ENCODE measurements around the gene SYCP1. TPM values are rescaled to one million over a fixed set of nuclear protein-coding genes. Genes with fewer than 3 reads are reported as not detected.

Gene SYCP1, protein sequence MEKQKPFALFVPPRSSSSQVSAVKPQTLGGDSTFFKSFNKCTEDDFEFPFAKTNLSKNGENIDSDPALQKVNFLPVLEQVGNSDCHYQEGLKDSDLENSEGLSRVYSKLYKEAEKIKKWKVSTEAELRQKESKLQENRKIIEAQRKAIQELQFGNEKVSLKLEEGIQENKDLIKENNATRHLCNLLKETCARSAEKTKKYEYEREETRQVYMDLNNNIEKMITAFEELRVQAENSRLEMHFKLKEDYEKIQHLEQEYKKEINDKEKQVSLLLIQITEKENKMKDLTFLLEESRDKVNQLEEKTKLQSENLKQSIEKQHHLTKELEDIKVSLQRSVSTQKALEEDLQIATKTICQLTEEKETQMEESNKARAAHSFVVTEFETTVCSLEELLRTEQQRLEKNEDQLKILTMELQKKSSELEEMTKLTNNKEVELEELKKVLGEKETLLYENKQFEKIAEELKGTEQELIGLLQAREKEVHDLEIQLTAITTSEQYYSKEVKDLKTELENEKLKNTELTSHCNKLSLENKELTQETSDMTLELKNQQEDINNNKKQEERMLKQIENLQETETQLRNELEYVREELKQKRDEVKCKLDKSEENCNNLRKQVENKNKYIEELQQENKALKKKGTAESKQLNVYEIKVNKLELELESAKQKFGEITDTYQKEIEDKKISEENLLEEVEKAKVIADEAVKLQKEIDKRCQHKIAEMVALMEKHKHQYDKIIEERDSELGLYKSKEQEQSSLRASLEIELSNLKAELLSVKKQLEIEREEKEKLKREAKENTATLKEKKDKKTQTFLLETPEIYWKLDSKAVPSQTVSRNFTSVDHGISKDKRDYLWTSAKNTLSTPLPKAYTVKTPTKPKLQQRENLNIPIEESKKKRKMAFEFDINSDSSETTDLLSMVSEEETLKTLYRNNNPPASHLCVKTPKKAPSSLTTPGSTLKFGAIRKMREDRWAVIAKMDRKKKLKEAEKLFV
- not detected in 2 replicates for total RNA-seq

DNA sequence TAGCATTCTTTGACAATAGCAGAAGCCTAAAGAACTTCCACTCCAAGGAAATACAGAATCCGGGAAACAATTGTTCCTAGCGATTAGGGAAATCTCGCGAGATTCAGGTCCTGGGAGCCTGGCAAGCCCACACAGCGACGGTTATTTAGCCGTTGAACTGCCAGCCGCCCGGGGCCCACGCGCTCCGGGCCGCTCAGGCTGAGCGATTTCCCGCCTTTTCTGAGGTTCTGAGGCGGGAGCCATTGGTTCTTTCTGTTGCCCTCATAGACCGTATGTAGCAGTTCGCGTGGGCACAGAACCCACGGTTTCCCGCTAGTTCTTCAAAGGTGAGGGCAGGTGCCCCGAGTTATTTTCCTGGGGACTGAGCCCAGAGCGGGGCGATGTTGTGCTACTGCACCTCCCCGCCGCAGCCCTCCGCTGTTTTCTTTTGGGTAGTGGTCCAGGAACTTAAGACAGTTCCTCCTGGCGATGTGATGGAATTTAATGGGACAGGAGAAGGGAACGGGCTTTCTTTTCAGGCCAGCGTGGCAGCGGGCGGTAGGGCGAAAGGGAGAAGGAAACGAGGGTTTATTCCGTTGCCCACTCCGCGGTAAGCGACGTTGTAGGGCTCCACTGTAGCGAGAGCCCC, at the start of gene SYCP1:
TSS of gene SYCP1 (plus strand) at position 171 of the 628 bp plus-strand sequence. CDS start 602 bp downstream, outside the sequence.

DNA sequence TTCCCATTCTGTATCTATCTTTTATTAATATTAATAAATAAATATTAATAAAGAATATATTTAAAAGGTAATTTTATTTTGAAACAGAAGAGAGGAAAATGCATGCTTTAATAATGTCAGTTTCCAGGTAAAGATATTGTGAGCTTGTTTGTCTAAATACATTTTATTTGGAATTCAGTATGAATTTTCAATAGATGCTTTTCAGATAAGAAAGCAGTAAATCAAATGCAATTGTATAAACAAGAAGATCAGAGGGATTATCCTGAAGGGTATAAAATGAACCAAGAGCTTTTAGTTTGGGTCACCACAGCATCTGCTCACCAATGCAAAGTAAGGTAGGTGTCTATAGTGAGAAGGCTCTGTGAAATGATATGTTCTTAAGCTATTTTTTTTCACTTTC, 174.9 kb downstream of the SYCP1 start, which contains the start of gene TSHB:
TSS of gene TSHB (plus strand) at position 301 of the 400 bp plus-strand sequence. CDS start 3,537 bp downstream, outside the sequence.

Other genes with a start within 250 kb of the SYCP1 start
- 1.4 and 1.8 TPM in 2 replicates for gene DENND2C, start 184.8 kb upstream of the SYCP1 start, total RNA-seq
- gene AMPD1, start 159.3 kb upstream of the SYCP1 start, total RNA-seq: not detected in 2 replicates
- 33.0 TPM in 2 replicates for gene NRAS, start 138.1 kb upstream of the SYCP1 start, total RNA-seq
- 1,025 and 1,095 TPM in 2 replicates for gene CSDE1, start 96.9 kb upstream of the SYCP1 start, total RNA-seq
- 65.8 and 71.6 TPM in 2 replicates for gene SIKE1, start 74.2 kb upstream of the SYCP1 start, total RNA-seq
- gene TSHB, start 175.0 kb downstream of the SYCP1 start, total RNA-seq: not detected in 2 replicates
- gene TSPAN2, start 234.6 kb downstream of the SYCP1 start, total RNA-seq: 3.5 and 34.8 TPM in 2 replicates

Measured in smooth muscle cell of bladder (primary cell).